A673 (cell line): Measurements from ENCODE around the gene NBAS. TPM values are rescaled to one million over a fixed set of nuclear protein-coding genes. Genes with fewer than 3 reads are reported as not detected.

Experiments
- BruUV-seq: library from RNA; stranded (reverse); fragments of 400-500 nt; replicated peaks from 2 replicates; lab custom pipeline; 2021; lab: Mats Ljungman, UMichigan
- CTCF ChIA-PET: fragments of 300-600 bp; sonication (Branson Sonifier 250); formaldehyde crosslinking; loops from one replicate; lab custom pipeline; 2022; ENCODE audit warnings: antibody characterized with exemption; lab: Charles Lee
- POLR2A ChIA-PET: fragments of 300-600 bp; sonication (Branson Sonifier 250); formaldehyde crosslinking; loops from one replicate; lab custom pipeline; 2022; ENCODE audit warnings: antibody characterized with exemption; ENCODE audit not compliant: low non-redundant PET; lab: Charles Lee
- DNase-seq: peaks from one replicate; pipeline ENCODE4 v3.0.0-alpha.2; 2015; ENCODE audit warnings: low spot score
- H3K27ac ChIP-seq: fragments of 200-600 bp; sonication (generic); 2 replicates; pipeline ENCODE4 v1.5.1; 2016; ENCODE audit warnings: mixed run types, low read depth, mild to moderate bottlenecking, mixed read lengths, antibody characterized with exemption, low read length; ENCODE audit not compliant: poor library complexity, severe bottlenecking
- H3K27me3 ChIP-seq: fragments of 200-600 bp; sonication (generic); replicated peaks from 2 replicates; pipeline ENCODE4 v1.6.1; 2017; ENCODE audit warnings: mixed run types, low read depth, mild to moderate bottlenecking, mixed read lengths, antibody characterized with exemption, low read length; ENCODE audit not compliant: insufficient read depth, poor library complexity
- H3K36me3 ChIP-seq: fragments of 200-600 bp; sonication (generic); 2 replicates; pipeline ENCODE4 v1.6.1; 2016; ENCODE audit warnings: mixed run types, mild to moderate bottlenecking, mixed read lengths, antibody characterized with exemption, low read length; ENCODE audit not compliant: insufficient read depth, poor library complexity, severe bottlenecking
- H3K4me1 ChIP-seq: fragments of 200-600 bp; sonication (generic); 2 replicates; pipeline ENCODE4 v1.6.1; 2017; ENCODE audit warnings: mixed run types, mild to moderate bottlenecking, mixed read lengths, antibody characterized with exemption, low read length; ENCODE audit not compliant: insufficient read depth, poor library complexity, severe bottlenecking
- H3K4me3 ChIP-seq: fragments of 200-600 bp; sonication (generic); 2 replicates; pipeline ENCODE4 v1.5.1; 2016; ENCODE audit warnings: low read depth, mixed run types, mild to moderate bottlenecking, mixed read lengths, low read length; ENCODE audit not compliant: poor library complexity, severe bottlenecking
- H3K9me3 ChIP-seq: fragments of 200-600 bp; sonication (generic); 2 replicates; pipeline ENCODE4 v1.6.1; 2016; ENCODE audit warnings: mixed run types, low read depth, mild to moderate bottlenecking, mixed read lengths, antibody characterized with exemption, low read length; ENCODE audit not compliant: poor library complexity, severe bottlenecking
- EZH2 ChIP-seq: fragments of 200-600 bp; sonication (generic); IDR thresholded peaks from 2 replicates; pipeline ENCODE4 v1.6.1; 2017; ENCODE audit warnings: borderline replicate concordance, low read depth, mild to moderate bottlenecking, mixed read lengths, antibody characterized with exemption, low read length; ENCODE audit not compliant: poor library complexity, severe bottlenecking
- intact Hi-C: fragments of 100-400 bp; cut with micrococcal nuclease; formaldehyde crosslinking; loops from one replicate; pipeline ENCODE4 v1.10.0; 2022; ENCODE audit not compliant: unreplicated experiment
- total RNA-seq: library from RNA; stranded (reverse); gene quantifications from 2 replicates; pipeline ENCODE4 v1.2.3, GENCODE V29; 2021
- TF ChIP-seq, protein P1 (sequence below): fragments of 300-800, 200-600 bp; sonication (generic); conservative IDR thresholded peaks from 2 replicates; pipeline ENCODE4 v1.5.1; 2017; ENCODE audit warnings: low read depth, mild to moderate bottlenecking, antibody characterized with exemption, low read length, moderate library complexity, mixed read lengths

Gene NBAS
- total RNA-seq, 1 experiment from 2014 or later = 38.7 TPM

DNA sequence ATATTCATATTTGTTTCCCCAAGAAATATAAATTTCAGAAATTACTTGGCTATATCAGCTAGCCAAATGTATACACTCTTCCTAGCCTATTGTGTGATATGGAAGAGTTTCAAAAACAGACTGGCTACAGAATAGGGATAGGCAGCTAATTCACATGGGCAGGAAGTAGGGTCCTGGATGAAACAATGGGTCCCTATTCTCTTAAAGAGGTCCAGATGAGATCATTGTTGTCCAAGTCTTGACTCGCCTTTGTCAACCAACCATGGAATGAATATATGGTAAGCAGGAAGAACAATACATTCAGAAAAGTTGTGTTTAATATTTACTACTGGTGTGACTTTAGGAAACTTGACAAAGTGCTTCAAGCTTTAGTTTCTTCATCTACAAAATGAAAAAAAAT is 319.9 kb downstream of the NBAS start:
- H3K4me3 ChIP-seq = no peak overlapping the region
- no peak for DNase-seq
- no peaks in the 10 kb centered on the region for H3K9me3 ChIP-seq
- no peaks in the 10 kb centered on the region for H3K36me3 ChIP-seq
- intact Hi-C loops = no loop called here
- no peaks in the 10 kb centered on the region for H3K27me3 ChIP-seq
- POLR2A ChIA-PET = no interaction called here
- CTCF ChIA-PET = no interaction called here
- TF ChIP-seq, protein P1, sequence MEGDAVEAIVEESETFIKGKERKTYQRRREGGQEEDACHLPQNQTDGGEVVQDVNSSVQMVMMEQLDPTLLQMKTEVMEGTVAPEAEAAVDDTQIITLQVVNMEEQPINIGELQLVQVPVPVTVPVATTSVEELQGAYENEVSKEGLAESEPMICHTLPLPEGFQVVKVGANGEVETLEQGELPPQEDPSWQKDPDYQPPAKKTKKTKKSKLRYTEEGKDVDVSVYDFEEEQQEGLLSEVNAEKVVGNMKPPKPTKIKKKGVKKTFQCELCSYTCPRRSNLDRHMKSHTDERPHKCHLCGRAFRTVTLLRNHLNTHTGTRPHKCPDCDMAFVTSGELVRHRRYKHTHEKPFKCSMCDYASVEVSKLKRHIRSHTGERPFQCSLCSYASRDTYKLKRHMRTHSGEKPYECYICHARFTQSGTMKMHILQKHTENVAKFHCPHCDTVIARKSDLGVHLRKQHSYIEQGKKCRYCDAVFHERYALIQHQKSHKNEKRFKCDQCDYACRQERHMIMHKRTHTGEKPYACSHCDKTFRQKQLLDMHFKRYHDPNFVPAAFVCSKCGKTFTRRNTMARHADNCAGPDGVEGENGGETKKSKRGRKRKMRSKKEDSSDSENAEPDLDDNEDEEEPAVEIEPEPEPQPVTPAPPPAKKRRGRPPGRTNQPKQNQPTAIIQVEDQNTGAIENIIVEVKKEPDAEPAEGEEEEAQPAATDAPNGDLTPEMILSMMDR = no peak
- TF ChIP-seq EZH2 = no peak
- BruUV-seq = no TSS peak
- H3K4me1 ChIP-seq = peaks cover 10% of the 10 kb centered on the region
- H3K27ac ChIP-seq = no peak overlapping the region

- intact Hi-C loops = no loop called here
- Histone ChIP-seq H3K27ac (no peak overlapping the region), H3K9me3 (no peaks in the 10 kb centered on the region), H3K4me3 (no peak overlapping the region), H3K27me3 (no peaks in the 10 kb centered on the region), H3K36me3 (no peaks in the 10 kb centered on the region), H3K4me1 (peaks cover 4% of the 10 kb centered on the region)
- CTCF ChIA-PET = no interaction called here
- TF ChIP-seq EZH2 = no peak
- TF ChIP-seq, protein P1 = no peak
- POLR2A ChIA-PET = no interaction called here
- DNase-seq = no peak
- BruUV-seq = no TSS peak
Measured at GRCh38 chr2:15238028-15238427, 323.1 kb downstream of the NBAS start.

- no peak for TF ChIP-seq EZH2
- TF ChIP-seq, protein P1 = no peak
- H3K27ac ChIP-seq = no peak overlapping the region
- H3K4me3 ChIP-seq = no peak overlapping the region
- no peaks in the 10 kb centered on the region for H3K36me3 ChIP-seq
- H3K4me1 ChIP-seq = no peaks in the 10 kb centered on the region
- no peaks in the 10 kb centered on the region for H3K27me3 ChIP-seq
- intact Hi-C loops = no loop called here
- no peaks in the 10 kb centered on the region for H3K9me3 ChIP-seq
- POLR2A ChIA-PET = no interaction called here
- no TSS peak for BruUV-seq
- CTCF ChIA-PET = no interaction called here
- no peak for DNase-seq
Measured at GRCh38 chr2:15230599-15231192, 330.4 kb downstream of the NBAS start.
